ENCODE measurements around the gene APOBEC3F.
"Not testable (repeated sequence)": the region's sequence is repeated elsewhere in the genome, so short reads cannot be mapped to it uniquely, and the experiment has no call there.

APOBEC3F gene

DNA sequence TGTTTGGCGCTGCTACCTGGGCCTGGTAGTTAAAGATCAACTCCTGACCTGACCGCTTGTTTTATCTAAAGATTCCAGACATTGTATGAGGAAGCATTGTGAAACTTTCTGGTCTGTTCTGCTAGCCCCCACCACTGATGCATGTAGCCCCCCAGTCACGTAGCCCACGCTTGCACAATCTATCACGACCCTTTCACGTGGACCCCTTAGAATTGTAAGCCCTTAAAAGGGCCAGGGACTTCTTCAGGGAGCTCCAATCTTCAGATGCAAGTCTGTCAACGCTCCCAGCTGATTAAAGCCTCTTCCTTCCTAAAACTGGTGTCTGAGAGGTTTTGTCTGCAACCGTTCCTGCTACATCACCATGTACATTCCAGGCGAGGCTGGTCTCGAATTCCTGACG is 15.0 kb downstream of the APOBEC3F start:
- no peak for TF ChIP-seq CTCF (conservative IDR thresholded peaks at IDR 0.05; ENCODE audit: low read length)
- no peak for DNase-seq (ENCODE audit: low read depth)
- H3K4me3 ChIP-seq (ENCODE audit: low read length) = no peak overlapping the region

DNA sequence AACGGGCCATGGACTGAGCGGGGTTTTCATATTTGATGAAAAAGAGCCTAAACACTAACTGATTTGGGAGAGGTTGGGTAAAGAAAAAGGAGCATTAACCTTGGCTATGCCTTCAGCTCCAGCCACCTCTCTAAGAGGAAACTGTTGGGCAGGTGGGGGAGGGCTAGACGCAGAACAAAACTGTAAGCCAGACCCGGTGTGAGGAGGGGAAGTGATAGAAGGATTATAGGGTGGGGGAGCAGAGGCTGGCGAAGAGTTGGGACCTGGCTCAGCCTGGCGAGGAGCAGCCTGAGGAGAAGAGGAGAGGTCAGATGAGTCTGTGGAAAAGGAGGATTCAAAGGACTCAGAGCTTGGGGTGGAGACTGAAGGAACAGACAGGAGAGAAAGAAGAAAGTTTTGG is 20.6 kb downstream of the APOBEC3F start:
- H3K4me3 ChIP-seq (ENCODE audit: low read length); DNase-seq (ENCODE audit: low read depth): not testable (repeated sequence)

DNA sequence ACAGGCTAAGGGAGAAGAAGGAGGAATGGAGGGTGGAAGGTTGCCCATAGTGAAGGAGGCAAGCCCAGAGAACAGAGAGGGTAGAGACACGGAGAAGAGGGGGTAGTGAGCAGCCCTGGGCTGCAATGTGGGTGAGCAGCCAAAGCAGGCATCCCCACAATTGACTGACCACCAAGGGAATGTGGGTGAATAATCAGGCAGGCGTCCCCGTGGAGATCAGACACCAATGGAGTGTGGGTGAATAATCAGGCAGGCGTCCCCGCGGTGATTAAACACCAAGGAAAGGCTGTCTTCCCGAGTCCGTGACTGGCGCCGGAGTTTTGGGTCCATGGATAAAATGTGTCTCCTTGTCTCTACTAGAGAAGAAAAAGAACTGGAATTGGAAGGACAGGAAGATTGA is 21.3 kb downstream of the APOBEC3F start:
- not testable (repeated sequence) for H3K4me3 ChIP-seq (ENCODE audit: low read length); DNase-seq (ENCODE audit: low read depth)

- not testable (repeated sequence) for DNase-seq (ENCODE audit: low read depth); H3K4me3 ChIP-seq (ENCODE audit: low read length)
These were observed 23.2 kb downstream of the APOBEC3F start for GRCh38 chr22:39063904-39064303.

DNA sequence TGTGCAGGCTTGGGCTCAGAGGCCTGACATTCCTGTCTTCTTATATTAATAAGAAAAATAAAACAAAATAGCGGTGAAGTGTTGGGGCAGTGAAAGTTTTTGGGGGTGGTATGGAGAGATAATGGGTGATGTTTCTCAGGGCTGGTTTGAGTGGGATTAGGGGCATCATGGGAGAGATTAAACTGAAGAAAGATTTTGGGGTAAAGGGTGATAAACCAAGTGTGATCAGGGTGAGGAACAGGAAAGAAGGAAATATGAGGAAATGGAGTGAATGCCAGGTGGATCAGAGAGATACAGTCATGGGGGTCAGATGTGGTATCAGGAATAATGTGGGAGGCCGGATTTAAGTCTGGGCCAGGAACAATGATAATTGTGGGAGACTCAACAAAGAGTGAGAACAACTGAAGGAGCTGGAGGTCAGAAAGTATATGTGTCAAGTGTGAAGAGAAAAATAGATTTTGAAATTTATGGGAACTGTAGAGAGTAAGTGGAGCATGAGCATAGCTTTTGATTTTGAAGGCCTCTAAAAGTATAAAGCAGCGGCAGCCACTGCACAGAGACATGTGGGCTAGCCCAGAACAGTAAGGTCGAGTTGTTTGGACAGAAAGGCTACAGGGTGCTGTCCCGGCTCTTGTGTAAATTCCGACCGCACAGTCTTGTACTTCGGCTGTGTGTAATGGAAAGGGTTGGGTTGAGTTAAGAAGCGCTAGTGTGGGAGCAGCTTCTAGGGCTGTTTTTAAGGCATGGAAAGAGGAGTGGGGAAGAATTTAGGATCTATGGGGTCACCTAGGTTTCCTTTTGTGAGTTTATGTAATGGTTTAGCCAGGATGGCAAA is 26.0 kb downstream of the APOBEC3F start:
- H3K4me3 ChIP-seq (ENCODE audit: low read length); DNase-seq (ENCODE audit: low read depth): not testable (repeated sequence)

GRCh38 chr22:39068033-39068785 is 27.5 kb downstream of the APOBEC3F start:
- DNase-seq (ENCODE audit: low read depth) = no peak
- TF ChIP-seq CTCF (conservative IDR thresholded peaks at IDR 0.05; ENCODE audit: low read length) = no peak

GRCh38 chr22:39070186-39070585 is 29.5 kb downstream of the APOBEC3F start:
- no peak overlapping the region for H3K4me3 ChIP-seq (ENCODE audit: low read length)
- TF ChIP-seq CTCF (conservative IDR thresholded peaks at IDR 0.05; ENCODE audit: low read length) = no peak
- DNase-seq (ENCODE audit: low read depth) = no peak

More at GRCh38 chr22:39068033-39068785, 27.5 kb downstream of the APOBEC3F start:
- no peak overlapping the region for H3K4me3 ChIP-seq (ENCODE audit: low read length)

DNA sequence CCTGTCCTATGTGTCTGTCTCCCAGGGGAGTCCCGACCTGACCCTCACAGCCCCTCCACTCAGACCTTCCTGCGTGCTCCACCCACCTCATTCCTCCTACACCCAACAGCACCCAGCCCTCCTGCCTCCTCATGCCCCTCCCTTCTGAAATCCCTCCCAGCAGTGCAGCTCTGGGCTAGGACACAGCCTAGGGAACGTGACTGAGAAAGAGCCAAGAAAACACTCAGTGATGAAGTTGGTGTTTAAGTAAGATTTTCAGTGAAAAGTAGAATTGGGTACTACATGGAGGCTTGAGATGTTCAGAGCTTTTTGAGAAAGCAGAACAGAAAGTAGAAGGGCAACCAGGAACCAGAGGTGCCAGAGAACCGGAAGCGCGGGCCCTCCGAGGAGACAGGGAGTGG is 31.9 kb downstream of the APOBEC3F start:
- DNase-seq (ENCODE audit: low read depth) = not testable (repeated sequence)

DNA sequence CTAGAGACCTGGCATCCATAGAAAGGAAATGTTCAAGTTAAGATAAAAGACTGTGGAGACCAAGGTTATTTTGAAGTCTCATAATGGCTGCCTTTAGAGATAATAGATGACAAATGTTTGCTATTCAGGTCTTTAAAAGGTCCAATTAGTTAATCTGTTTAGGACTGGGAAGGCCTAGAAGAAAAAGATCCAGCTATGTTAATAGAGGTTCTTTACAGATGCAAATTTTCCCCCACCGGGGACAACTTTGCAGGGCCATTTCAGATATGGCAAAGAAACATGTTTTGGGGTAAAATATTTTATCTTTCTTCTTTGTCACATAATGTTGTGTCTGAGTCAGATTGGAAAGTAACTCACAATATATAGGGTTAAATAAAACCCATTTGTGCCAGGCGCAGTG is 33.3 kb downstream of the APOBEC3F start:
- TF ChIP-seq CTCF (conservative IDR thresholded peaks at IDR 0.05; ENCODE audit: low read length) = no peak

More for the DNA sequence above, 31.9 kb downstream of the APOBEC3F start:
- not testable (repeated sequence) for H3K4me3 ChIP-seq (ENCODE audit: low read length)

GRCh38 chr22:39076155-39077025 is 35.7 kb downstream of the APOBEC3F start:
- H3K4me3 ChIP-seq (ENCODE audit: low read length); DNase-seq (ENCODE audit: low read depth): not testable (repeated sequence)

More for the DNA sequence above, 33.3 kb downstream of the APOBEC3F start:
- no peak overlapping the region for H3K4me3 ChIP-seq (ENCODE audit: low read length)
- DNase-seq (ENCODE audit: low read depth) = no peak

GRCh38 chr22:39077026-39077840 is 36.6 kb downstream of the APOBEC3F start, which contains the start of gene APOBEC3G:
Gene APOBEC3G (plus strand): TSS chr22:39077275. CDS start chr22:39077362, 87 bp downstream.
- DNase-seq (ENCODE audit: low read depth) = peak; percentile 49

DNA sequence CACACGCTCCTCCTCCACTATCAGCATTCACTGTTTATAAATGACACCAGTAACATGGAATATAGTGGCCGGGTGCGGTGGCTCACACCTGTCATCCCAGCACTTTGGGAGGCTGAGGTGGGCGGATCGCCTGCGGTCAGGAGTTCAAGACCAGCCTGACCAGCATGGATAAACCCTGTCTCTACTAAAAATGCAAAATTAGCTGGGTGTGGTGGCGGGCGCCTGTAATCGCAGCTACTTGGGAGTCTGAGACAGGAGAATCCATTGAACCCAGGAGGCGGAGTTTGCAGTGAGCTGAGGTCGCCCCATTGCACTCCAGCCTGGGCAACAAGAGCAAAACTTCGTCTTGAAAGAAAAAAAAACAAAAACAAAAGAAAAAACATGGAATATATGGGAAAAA is 37.2 kb downstream of the APOBEC3F start:
- peak overlapping the region; percentile 64 for H3K4me3 ChIP-seq (ENCODE audit: low read length)
- DNase-seq (ENCODE audit: low read depth) = not testable (repeated sequence)

More at GRCh38 chr22:39077026-39077840, 36.6 kb downstream of the APOBEC3F start, which contains the start of gene APOBEC3G:
- peak within 1 kb of the TSS; percentile 64 for H3K4me3 ChIP-seq (ENCODE audit: low read length)
